ENCODE results near the gene APH1B. TPM values are rescaled to one million over a fixed set of nuclear protein-coding genes. Genes with fewer than 3 reads are reported as not detected.

APH1B gene
- 10 to 100 TPM in 1 of 4 donors, 1 to 10 TPM in 3; 1.4 to 22.8 (median 3.1) TPM for polyA plus RNA-seq
- long read RNA-seq, donor 1: 0 reads
- long read RNA-seq, donor 2, full-length matches to known transcripts: 6 of 6 reads
- long read RNA-seq, donor 2, partial matches to known transcripts: 0 of 6 reads
- long read RNA-seq, donor 2, other reads (novel, unspliced or antisense): 0 of 6 reads
- long read RNA-seq, donor 3, full-length matches to known transcripts: 4 of 4 reads
- long read RNA-seq, donor 3, partial matches to known transcripts: 0 of 4 reads
- long read RNA-seq, donor 3, other reads (novel, unspliced or antisense): 0 of 4 reads
- long read RNA-seq, donor 4, full-length matches to known transcripts: 1 of 1 reads
- long read RNA-seq, donor 4, partial matches to known transcripts: 0 of 1 reads
- long read RNA-seq, donor 4, other reads (novel, unspliced or antisense): 0 of 1 reads
- long read RNA-seq, donor 5: 0 reads
- long read RNA-seq, donor 6, full-length matches to known transcripts: 5 of 5 reads
- long read RNA-seq, donor 6, partial matches to known transcripts: 0 of 5 reads
- long read RNA-seq, donor 6, other reads (novel, unspliced or antisense): 0 of 5 reads
- long read RNA-seq, donor 7, full-length matches to known transcripts: 3 of 3 reads
- long read RNA-seq, donor 7, partial matches to known transcripts: 0 of 3 reads
- long read RNA-seq, donor 7, other reads (novel, unspliced or antisense): 0 of 3 reads
- long read RNA-seq, donor 8: 0 reads
- long read RNA-seq, donor 9, full-length matches to known transcripts: 3 of 3 reads
- long read RNA-seq, donor 9, partial matches to known transcripts: 0 of 3 reads
- long read RNA-seq, donor 9, other reads (novel, unspliced or antisense): 0 of 3 reads
- long read RNA-seq, donor 10, full-length matches to known transcripts: 5 of 5 reads
- long read RNA-seq, donor 10, partial matches to known transcripts: 0 of 5 reads
- long read RNA-seq, donor 10, other reads (novel, unspliced or antisense): 0 of 5 reads

DNA sequence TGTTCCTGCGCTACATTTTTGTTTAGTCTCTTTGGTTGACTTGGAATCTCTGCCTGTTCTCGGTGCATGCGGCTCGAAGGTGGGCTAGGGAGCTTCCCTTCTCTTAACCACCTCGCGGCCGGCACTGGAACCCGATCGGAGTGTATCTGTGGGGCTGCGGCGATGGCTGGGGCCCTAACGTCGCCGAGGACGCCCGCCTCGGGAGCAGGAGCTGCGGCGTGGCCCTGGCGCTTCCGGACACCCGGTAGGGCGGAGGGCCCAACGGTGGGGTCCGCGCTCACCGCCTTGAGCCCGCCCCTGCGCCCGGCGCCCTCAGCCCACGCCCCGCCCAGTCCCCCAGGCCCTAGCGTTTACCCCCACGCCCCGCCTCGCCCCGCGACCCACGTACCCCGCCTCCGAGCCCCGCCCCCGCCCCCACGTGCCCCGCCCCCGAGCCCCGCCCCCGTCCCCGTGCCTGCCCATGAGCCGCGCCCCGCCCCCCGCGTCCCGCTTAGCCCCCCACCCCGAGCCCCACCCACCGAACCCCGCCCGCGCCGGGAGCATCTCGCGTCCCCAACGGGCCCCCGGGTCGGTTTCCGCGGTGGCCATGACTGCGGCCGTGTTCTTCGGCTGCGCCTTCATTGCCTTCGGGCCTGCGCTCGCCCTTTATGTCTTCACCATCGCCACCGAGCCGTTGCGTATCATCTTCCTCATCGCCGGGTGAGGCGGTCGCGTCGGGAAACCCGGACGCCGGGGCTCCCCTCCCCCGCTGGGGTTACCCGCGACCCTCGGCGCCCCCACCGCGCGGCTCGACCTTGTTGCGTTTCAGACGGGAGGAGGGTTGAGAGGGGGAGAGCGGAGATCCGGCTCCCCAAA, at the start of gene APH1B:
Gene APH1B, plus strand, starts transcription at position 568 of the 855 bp plus-strand sequence. Its CDS starts 19 bp downstream, at position 587.
- H3K27me3 ChIP-seq (ENCODE audit: control insufficient read depth in 3 of 3, insufficient read depth in 3 of 3, low read length in 3 of 3): no peaks in the 10 kb centered on the region
- peak within 1 kb of the TSS; percentile 62 to 87 (median 79) for H3K27ac ChIP-seq (ENCODE audit: low read depth in 1 of 3, low read length in 2 of 3)
- FAIRE-seq (no peak), DNase-seq (peak; percentile 70 to 91)
- H3K4me3 ChIP-seq (ENCODE audit: low read depth in 1 of 3, low read length in 3 of 3): peak within 1 kb of the TSS; percentile 81 to 96 (median 84)
- H3K4me1 ChIP-seq (ENCODE audit: control insufficient read depth in 3 of 3, insufficient read depth in 2 of 3, low read depth in 1 of 3, low read length in 2 of 3): peaks cover 0 to 6% (median 0%) of the 10 kb centered on the region in 3 donors
- peaks cover 0 to 3% (median 0%) of the 10 kb centered on the region in 3 donors for H3K36me3 ChIP-seq (ENCODE audit: control insufficient read depth in 3 of 3, insufficient read depth in 2 of 3, low read depth in 1 of 3, low read length in 3 of 3)
- 0 to 1% (median 0%) methylated on average over 59 to 101 of the region's 102 CpGs for WGBS, 3 donors
- no peaks in the 10 kb centered on the region for H3K9me3 ChIP-seq (ENCODE audit: control insufficient read depth in 2 of 2, insufficient read depth in 1 of 2, low read depth in 1 of 2, low read length in 1 of 2)

DNA sequence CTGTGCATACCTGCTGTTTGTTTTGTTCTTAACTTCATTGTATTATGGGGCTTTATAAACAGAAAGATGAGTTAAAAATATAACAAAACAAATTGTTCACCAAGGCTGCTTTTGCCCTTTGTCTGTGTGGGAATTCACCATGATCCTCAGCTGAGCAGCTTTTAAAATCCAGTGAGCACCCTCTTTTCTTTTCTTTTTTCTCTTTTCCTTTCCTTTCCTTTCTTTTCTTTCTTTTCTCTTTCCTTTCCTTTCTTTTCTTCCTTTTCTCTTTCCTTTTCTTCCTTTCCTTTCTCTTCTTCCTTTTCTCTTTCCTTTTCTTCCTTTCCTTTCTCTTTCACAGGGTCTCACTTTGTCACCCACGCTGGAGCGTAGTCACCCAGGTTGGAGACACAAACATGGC, 49.7 kb upstream of the APH1B start:
- Histone ChIP-seq H3K4me3 (ENCODE audit: low read depth in 1 of 3, low read length in 3 of 3) (no peak overlapping the region), H3K27me3 (ENCODE audit: control insufficient read depth in 3 of 3, insufficient read depth in 3 of 3, low read length in 3 of 3) (no peaks in the 10 kb centered on the region), H3K36me3 (ENCODE audit: control insufficient read depth in 3 of 3, insufficient read depth in 2 of 3, low read depth in 1 of 3, low read length in 3 of 3) (no peaks in the 10 kb centered on the region), H3K27ac (ENCODE audit: low read depth in 1 of 3, low read length in 2 of 3) (peak overlapping the region in 1 of 3 donors; percentile 50), H3K4me1 (ENCODE audit: control insufficient read depth in 3 of 3, insufficient read depth in 2 of 3, low read depth in 1 of 3, low read length in 2 of 3) (peaks cover 8 to 15% (median 9%) of the 10 kb centered on the region in 3 donors), H3K9me3 (ENCODE audit: control insufficient read depth in 2 of 2, insufficient read depth in 1 of 2, low read depth in 1 of 2, low read length in 1 of 2) (no peaks in the 10 kb centered on the region)
- 86 to 95% (median 93%) methylated on average over 2 of the region's 2 CpGs for WGBS, 3 donors
- DNase-seq (no peak), FAIRE-seq (no peak)

DNA sequence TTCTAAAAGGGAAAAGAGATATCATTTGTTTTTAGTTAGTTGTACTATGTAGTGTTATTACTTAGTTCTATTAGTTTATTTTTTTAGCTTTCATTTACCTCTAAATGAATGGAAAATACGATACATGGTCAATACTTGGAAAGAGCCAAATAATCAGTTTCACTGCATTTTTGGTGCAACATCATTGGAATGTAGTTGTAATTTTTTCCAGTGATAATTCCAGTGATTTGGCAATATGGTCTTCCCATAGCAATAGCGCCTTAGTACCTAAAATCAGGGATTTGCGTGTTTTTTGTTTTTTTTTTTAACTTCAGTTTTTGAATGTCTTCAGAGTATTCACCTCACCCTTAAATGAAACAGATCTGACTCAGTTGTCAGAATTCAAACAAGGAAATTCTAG, 46.2 kb upstream of the APH1B start:
- no peaks in the 10 kb centered on the region for H3K36me3 ChIP-seq (ENCODE audit: control insufficient read depth in 3 of 3, insufficient read depth in 2 of 3, low read depth in 1 of 3, low read length in 3 of 3)
- FAIRE-seq (peak; percentile 57), DNase-seq (no peak)
- H3K27me3 ChIP-seq (ENCODE audit: control insufficient read depth in 3 of 3, insufficient read depth in 3 of 3, low read length in 3 of 3): no peaks in the 10 kb centered on the region
- no peak overlapping the region for H3K27ac ChIP-seq (ENCODE audit: low read depth in 1 of 3, low read length in 2 of 3)
- WGBS, 3 donors: 94 to 97% (median 96%) methylated on average over 3 of the region's 3 CpGs
- no peak overlapping the region for H3K4me3 ChIP-seq (ENCODE audit: low read depth in 1 of 3, low read length in 3 of 3)
- peaks cover 12 to 29% (median 21%) of the 10 kb centered on the region in 3 donors for H3K4me1 ChIP-seq (ENCODE audit: control insufficient read depth in 3 of 3, insufficient read depth in 2 of 3, low read depth in 1 of 3, low read length in 2 of 3)
- H3K9me3 ChIP-seq (ENCODE audit: control insufficient read depth in 2 of 2, insufficient read depth in 1 of 2, low read depth in 1 of 2, low read length in 1 of 2): no peaks in the 10 kb centered on the region

DNA sequence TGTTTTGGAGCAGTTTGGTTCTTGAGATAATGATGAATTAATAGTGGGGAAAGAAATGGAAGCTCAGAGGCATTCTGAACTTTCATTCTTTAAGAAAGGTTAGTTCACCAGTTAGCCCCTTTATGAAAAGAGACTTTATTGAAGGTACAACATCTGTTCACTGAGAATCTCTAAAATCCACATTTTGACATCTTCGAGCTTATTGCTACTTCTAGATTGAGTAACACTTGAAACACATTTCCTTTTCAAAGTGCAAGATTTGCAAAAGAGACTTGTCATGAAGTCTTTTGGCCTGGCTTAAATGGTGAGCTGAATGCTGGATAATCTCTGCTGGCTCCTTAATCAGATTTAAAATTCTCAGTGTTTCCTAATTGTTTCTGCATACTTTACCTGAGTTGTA, 45.7 kb upstream of the APH1B start:
- peaks cover 12 to 29% (median 21%) of the 10 kb centered on the region in 3 donors for H3K4me1 ChIP-seq (ENCODE audit: control insufficient read depth in 3 of 3, insufficient read depth in 2 of 3, low read depth in 1 of 3, low read length in 2 of 3)
- H3K27ac ChIP-seq (ENCODE audit: low read depth in 1 of 3, low read length in 2 of 3): peak overlapping the region in 1 of 3 donors; percentile 20
- H3K4me3 ChIP-seq (ENCODE audit: low read depth in 1 of 3, low read length in 3 of 3): no peak overlapping the region
- no peaks in the 10 kb centered on the region for H3K9me3 ChIP-seq (ENCODE audit: control insufficient read depth in 2 of 2, insufficient read depth in 1 of 2, low read depth in 1 of 2, low read length in 1 of 2)
- DNase-seq (no peak), FAIRE-seq (peak; percentile 36)
- no peaks in the 10 kb centered on the region for H3K36me3 ChIP-seq (ENCODE audit: control insufficient read depth in 3 of 3, insufficient read depth in 2 of 3, low read depth in 1 of 3, low read length in 3 of 3)
- WGBS, 3 donors: 45 to 90% (median 59%) methylated on average over 1 of the region's 1 CpG
- no peaks in the 10 kb centered on the region for H3K27me3 ChIP-seq (ENCODE audit: control insufficient read depth in 3 of 3, insufficient read depth in 3 of 3, low read length in 3 of 3)

DNA sequence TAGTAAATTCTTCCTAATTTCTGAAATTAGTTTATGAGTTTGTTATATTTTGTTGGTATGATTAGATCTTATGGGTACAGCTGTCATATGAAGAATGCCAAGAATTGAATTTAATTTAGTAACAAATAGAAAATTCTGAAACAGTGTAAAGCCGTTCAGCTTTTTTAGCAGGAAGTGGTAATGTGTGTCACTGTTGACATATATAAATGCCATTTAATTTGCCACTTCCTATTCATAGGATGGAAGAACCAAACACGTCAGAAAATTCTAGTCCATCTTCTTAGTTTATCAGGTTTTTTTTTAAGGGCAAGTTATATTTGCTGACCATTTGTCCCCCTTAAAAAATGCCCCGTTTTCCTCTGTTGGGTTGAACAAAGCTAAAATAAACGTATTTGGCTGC, 45.0 kb upstream of the APH1B start:
- Histone ChIP-seq H3K4me3 (ENCODE audit: low read depth in 1 of 3, low read length in 3 of 3) (no peak overlapping the region), H3K4me1 (ENCODE audit: control insufficient read depth in 3 of 3, insufficient read depth in 2 of 3, low read depth in 1 of 3, low read length in 2 of 3) (peaks cover 9 to 29% (median 21%) of the 10 kb centered on the region in 3 donors), H3K27ac (ENCODE audit: low read depth in 1 of 3, low read length in 2 of 3) (no peak overlapping the region), H3K27me3 (ENCODE audit: control insufficient read depth in 3 of 3, insufficient read depth in 3 of 3, low read length in 3 of 3) (no peaks in the 10 kb centered on the region), H3K9me3 (ENCODE audit: control insufficient read depth in 2 of 2, insufficient read depth in 1 of 2, low read depth in 1 of 2, low read length in 1 of 2) (no peaks in the 10 kb centered on the region), H3K36me3 (ENCODE audit: control insufficient read depth in 3 of 3, insufficient read depth in 2 of 3, low read depth in 1 of 3, low read length in 3 of 3) (no peaks in the 10 kb centered on the region)
- peak; percentile 47 for FAIRE-seq
- DNase-seq: no peak
- WGBS, 3 donors: 51 to 80% (median 59%) methylated on average over 4 of the region's 4 CpGs

DNA sequence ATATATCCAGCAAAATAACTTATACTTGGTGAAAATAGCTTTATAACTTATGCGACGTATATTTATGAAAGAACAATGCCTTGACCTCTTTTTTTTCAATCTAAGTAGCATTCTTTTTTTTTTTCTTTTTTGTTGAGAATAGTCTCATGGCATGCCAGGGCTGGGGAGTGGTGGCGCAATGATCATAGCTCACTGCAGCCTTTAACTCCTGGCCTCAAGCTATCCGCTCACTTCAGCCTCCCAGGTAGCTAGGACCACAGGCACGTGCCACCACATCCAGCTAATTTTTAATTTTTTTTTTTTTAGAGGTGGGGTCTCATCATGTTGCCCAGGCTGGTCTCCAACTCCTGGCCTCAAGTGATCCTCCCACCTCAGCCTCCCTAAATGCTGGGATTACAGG, 44.5 kb upstream of the APH1B start:
- DNase-seq: no peak
- Histone ChIP-seq H3K4me3 (ENCODE audit: low read depth in 1 of 3, low read length in 3 of 3) (no peak overlapping the region), H3K36me3 (ENCODE audit: control insufficient read depth in 3 of 3, insufficient read depth in 2 of 3, low read depth in 1 of 3, low read length in 3 of 3) (no peaks in the 10 kb centered on the region), H3K4me1 (ENCODE audit: control insufficient read depth in 3 of 3, insufficient read depth in 2 of 3, low read depth in 1 of 3, low read length in 2 of 3) (peaks cover 6 to 28% (median 21%) of the 10 kb centered on the region in 3 donors), H3K9me3 (ENCODE audit: control insufficient read depth in 2 of 2, insufficient read depth in 1 of 2, low read depth in 1 of 2, low read length in 1 of 2) (no peaks in the 10 kb centered on the region), H3K27me3 (ENCODE audit: control insufficient read depth in 3 of 3, insufficient read depth in 3 of 3, low read length in 3 of 3) (no peaks in the 10 kb centered on the region), H3K27ac (ENCODE audit: low read depth in 1 of 3, low read length in 2 of 3) (no peak overlapping the region)
- peak; percentile 10 for FAIRE-seq
- 93 to 95% (median 94%) methylated on average over 5 of the region's 5 CpGs for WGBS, 3 donors

DNA sequence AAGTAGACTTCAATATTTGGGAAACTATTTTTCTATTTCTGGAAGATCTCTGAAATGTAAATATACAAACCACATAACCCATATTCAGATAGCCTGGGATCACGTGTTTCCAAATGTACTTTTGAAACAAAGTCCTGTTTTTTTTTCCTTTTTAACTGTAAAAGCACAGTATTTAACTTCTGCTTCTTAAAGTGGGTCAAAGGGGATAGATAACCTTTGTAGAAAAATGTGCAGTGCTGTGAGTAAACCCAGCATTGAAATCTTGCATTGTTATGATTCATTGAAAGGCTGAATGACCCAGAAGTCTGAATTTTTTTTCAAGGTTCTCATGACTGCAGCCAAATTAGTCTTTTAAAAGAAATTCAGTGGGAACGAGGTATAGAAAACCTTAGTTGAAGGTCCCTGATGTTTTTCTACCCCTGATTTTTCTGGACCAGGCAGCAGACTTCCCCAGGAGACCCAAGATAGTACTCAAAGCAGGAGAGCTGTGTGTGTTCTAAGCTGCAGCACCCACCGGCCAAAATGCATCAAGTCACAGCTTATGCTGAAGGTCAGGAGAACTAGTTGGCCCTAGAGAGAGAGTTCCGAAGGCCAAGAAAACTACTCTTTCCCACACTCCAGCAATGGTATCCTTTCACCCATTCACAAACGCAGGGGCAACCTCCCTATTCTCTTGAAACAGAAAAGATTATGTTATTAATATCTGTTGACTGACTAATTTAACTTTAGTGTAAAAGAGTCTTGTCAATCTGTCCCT, 43.6 kb upstream of the APH1B start:
- whole genome bisulfite sequencing, 3 donors: 38 to 45% (median 39%) methylated on average over 5 of the region's 5 CpGs
- peak; percentile 47 for FAIRE-seq
- H3K27me3 ChIP-seq (ENCODE audit: control insufficient read depth in 3 of 3, insufficient read depth in 3 of 3, low read length in 3 of 3): no peaks in the 10 kb centered on the region
- no peaks in the 10 kb centered on the region for H3K36me3 ChIP-seq (ENCODE audit: control insufficient read depth in 3 of 3, insufficient read depth in 2 of 3, low read depth in 1 of 3, low read length in 3 of 3)
- DNase-seq: no peak
- H3K27ac ChIP-seq (ENCODE audit: low read depth in 1 of 3, low read length in 2 of 3): peak overlapping the region; percentile 35 to 88 (median 51)
- peaks cover 6 to 23% (median 21%) of the 10 kb centered on the region in 3 donors for H3K4me1 ChIP-seq (ENCODE audit: control insufficient read depth in 3 of 3, insufficient read depth in 2 of 3, low read depth in 1 of 3, low read length in 2 of 3)
- no peaks in the 10 kb centered on the region for H3K9me3 ChIP-seq (ENCODE audit: control insufficient read depth in 2 of 2, insufficient read depth in 1 of 2, low read depth in 1 of 2, low read length in 1 of 2)
- H3K4me3 ChIP-seq (ENCODE audit: low read depth in 1 of 3, low read length in 3 of 3): no peak overlapping the region

All from small intestine (tissue), 16 donors.